HG03442 (cell line): Measurements from ENCODE around the gene PHF20.
"Not testable (repeated sequence)": the region's sequence is repeated elsewhere in the genome, so short reads cannot be mapped to it uniquely, and the experiment has no call there.

Experiments
- ATAC-seq: cut with Tn5 transposase; IDR thresholded peaks from one replicate; pipeline ENCODE4 v1.9.1; 2021; ENCODE audit warnings: mild to moderate bottlenecking, moderate library complexity; ENCODE audit not compliant: unreplicated experiment

Gene PHF20

GRCh38 chr20:35771689-35772562 lies at the start of gene PHF20:
Gene PHF20 (plus strand): TSS chr20:35772015. CDS start chr20:35801523, 29,508 bp downstream.
- ATAC-seq = peak; percentile 73

GRCh38 chr20:35723275-35723639 lies 48.6 kb upstream of the PHF20 start:
- ATAC-seq = not testable (repeated sequence)

DNA sequence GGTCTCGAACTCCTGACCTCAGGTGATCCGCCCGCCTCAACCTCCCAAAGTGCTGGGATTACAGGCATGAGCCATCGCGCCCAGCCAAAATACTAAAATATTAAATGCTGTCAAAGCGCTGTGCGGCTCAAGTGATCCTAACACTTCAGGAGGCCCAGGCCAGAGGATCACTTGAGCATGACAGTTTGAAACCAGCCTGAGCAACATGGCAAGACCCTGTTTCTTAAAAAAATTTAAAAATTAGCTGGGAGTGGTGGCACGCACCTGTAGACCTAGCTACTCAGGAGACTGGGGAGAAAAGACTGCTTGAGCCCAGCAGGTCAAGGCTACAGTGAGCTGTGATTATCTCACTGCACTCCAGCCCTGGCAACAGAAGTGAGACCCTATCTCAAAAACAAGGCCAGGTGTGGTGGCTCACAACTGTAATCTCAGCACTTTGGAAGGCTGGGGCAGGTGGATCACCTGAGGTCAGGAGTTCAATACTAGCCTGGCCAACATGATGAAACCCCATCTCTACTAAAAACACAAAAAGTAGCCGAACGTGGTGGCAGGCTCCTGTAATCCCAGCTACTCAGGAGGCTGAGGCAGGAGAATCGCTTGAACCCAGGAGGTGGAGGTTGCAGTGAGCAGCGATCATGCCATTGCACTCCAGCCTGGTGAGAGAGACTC lies 48.0 kb upstream of the PHF20 start:
- not testable (repeated sequence) for ATAC-seq

- no peak for ATAC-seq
These were observed 47.2 kb upstream of the PHF20 start for GRCh38 chr20:35724321-35725230.

GRCh38 chr20:35726842-35727711 lies 44.7 kb upstream of the PHF20 start:
- no peak for ATAC-seq

DNA sequence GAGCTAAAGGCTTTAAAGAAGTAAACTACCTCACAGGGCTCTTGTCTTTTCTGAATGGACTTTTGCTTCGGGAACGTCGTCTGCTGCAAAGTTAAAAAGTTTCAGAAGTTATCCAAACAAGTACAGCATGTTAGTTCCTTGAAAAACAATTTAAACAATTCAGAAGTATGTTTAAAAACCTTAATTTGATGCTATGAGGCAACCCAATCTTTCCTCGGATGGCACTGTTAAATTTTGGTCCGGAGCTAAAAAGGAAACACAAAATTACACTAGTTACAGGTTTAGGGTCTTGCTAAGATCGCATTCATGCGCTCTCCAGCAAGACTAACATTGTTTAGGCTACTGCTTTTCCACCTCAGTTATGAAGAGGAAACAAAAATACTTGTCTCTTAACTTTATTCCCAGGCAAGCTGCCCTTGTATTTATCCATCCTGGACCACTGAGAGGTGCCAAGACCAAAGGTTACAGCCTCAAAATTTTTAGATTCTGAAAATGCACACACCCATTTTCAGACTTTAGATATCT lies 42.5 kb upstream of the PHF20 start:
- ATAC-seq = no peak

GRCh38 chr20:35729836-35730582 lies 41.8 kb upstream of the PHF20 start:
- ATAC-seq = no peak

- ATAC-seq = no peak
These were observed 41.0 kb upstream of the PHF20 start for GRCh38 chr20:35730583-35731468.

DNA sequence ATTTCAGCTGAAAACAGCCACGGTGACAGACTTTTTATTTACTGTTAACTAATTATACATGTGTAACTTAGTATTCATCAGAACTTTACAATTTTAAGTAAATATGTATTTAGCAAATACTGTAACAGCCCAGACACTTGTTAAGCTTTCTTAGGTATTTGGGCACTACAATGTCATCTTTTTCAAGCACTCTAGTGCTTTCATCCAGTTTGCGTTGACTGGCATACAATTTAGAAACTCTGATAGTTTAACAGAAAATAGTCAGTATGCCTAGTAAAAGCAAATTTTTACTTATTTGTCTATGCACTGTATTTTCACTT lies 40.4 kb upstream of the PHF20 start:
- no peak for ATAC-seq

DNA sequence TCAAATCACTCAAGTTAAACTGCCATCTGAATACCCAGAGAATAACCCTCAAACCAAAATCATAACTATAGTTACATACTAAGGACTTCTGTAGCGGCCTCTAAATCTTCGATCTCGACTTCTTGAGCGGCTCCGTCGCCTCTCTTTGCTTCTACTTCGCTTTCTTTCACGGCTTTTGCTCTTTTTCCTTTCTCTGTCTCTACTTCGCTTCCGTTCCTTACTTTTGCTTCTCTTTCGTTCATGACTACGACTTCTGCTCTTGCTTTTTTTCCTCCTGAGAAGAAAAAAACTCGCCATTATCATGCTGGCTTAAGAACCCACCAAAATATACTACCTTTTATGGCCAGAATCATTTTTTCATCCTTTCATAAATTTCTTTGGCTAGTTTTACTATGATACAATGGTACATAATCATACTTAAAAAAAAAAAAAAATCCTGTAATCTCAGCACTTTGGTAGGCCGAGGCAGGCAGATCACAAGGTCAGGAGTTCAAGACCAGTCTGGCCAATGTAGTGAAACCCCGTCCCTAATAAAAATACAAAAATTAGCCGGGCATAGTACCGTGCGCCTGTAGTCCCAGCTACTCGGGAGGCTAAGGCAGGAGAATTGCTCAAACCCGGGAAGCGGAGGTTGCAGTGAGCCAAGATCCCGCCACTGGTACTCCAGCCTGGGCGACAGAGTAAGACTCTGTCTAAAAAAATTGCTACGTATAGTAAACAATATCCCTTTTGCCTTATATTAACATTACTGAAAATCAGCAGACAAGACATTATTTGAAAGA lies 39.8 kb upstream of the PHF20 start:
- ATAC-seq = no peak

DNA sequence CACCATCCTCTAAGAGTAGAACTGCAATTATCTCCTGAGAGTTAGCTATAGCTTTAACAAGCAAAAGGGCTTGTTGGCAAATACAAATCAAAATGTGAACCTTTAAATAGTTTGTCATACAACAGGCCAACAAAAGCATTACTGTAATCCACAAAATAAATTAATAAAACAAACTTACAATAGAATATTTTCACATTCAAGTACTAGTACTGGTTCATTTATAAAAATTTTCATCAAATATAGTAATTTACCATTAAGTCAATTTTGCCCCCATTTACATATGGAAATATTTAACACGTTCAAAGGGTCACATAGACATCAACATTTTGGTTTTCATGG lies 39.2 kb upstream of the PHF20 start:
- ATAC-seq = no peak

DNA sequence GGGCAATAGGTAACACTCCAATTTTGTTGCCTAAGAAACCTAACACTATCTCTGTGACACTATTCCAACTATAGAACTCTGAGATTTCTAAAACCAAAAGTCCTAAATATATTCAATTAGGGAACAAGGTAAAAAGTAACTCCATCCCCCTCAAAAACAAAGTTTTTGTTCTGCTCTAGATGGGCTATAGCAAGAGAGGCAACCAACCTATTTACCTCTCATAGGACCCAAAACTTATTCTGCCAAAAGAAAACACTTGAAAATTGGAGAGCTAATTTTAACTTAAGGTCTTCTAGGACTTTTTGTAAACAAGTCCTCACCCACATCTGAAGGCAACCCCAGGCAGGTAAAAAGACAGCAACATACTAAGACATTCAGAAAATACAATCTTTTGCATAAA lies 37.4 kb upstream of the PHF20 start:
- no peak for ATAC-seq

DNA sequence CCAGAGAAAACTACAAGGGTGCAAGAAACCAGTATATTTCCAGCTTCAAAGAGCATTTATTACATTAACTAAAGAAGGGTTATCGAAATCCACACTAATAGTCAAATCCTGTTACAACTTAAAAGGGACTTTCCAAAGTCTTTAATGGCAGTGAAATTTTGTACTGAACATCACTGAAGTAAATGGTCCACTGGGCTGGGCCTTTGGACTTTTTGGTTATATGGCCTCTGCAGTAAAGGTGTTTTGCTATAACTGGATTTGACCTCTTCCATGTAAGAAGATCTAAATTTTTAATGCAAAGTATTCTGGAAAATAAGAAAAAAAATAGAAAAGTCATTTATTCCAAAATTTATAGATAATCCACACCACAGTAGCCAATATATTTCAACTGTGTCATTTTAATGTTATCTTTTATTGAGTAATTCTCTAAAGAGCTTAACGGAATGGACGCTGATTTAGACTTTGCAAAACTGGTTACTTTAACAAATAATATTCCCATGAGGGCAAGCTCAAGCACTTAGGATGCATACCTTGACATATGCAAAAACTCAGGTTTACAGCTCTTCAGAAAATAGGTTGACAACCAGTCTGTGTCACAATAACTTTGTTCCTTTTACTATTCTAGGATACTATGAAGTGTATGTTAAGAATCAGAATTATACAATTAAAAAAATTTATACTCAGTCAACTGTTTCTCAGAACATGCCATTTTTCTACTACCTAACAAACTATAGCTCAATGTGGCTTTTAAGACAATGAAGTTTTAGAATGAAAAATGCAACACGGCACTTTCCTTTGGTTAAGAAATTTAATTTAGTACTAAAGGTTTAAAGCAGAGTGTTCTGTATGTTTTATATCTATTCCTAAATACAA lies 36.8 kb upstream of the PHF20 start:
- ATAC-seq = no peak

DNA sequence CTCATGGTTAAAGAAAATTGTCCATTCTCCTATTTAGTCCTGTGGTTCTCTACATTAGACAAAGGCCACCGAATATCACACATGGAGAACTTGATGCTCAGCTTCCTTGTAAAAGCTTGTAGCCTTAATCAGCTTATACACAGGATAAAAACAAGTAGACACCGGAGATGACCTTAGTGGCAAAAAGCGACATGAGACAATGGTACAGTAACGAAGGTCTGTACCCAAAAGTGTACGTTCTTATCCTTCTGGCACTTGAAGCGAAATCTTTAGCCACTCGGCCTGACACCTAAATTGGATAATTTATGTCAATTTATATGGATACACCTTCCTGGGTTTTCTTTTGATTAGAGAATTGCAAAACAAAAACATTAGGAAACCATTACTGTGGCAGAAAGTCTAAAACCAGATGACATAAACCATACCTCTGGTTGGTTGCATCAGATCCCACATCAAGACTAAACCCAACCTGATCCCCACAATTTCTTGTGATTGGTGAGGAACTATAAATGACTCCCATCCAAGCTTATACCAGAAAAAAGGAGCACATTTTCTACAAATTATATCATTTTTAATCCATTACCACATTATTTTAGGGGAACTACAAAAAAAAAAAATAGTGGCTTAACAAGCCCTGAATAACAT lies 35.9 kb upstream of the PHF20 start:
- no peak for ATAC-seq

DNA sequence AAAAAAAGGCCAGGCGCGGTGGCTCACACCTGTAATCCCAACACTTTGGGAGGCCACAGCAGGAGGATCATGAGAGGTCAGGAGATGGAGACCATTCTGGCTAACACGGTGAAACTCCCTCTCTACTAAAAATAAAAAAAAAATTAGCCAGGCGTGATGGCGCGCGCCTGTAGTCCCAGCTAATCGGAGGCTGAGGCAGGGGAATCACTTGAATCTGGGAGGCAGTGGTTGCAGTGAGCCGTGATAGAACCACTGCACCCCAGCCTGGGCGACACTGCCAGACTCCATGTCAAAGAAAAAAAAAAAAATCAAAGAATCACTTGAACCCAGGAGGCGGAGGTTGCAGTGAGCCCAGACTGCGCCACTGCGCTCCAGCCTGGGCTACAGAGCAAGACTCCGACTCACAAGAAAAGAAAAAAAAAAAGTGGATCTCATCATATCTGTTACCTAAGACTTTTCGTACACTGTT lies 33.9 kb upstream of the PHF20 start:
- ATAC-seq = no peak

- no peak for ATAC-seq
These were observed 33.2 kb upstream of the PHF20 start for GRCh38 chr20:35738410-35739179.
